Suprapubic skin (tissue), 4 donors: Measurements from ENCODE around the gene CYP2A6. TPM values are rescaled to one million over a fixed set of nuclear protein-coding genes. Genes with fewer than 3 reads are reported as not detected.
A peak's percentile ranks its signal among the peaks of the same experiment; 100 is the strongest.

Experiments
- DNase-seq, 2 donors: peaks; one replicate each; pipeline ENCODE4 v3.0.0-alpha.2; 2019; ENCODE audit warnings: low spot score in 2 of 2
- H3K27ac ChIP-seq: fragments of 200-600 bp; sonication (generic); one replicate; pipeline ENCODE4 v1.5.1; 2019
- H3K27me3 ChIP-seq: fragments of 200-600 bp; sonication (generic); one replicate; pipeline ENCODE4 v1.5.1; 2019
- H3K36me3 ChIP-seq: fragments of 200-600 bp; sonication (generic); one replicate; pipeline ENCODE4 v1.5.1; 2019
- H3K4me1 ChIP-seq: fragments of 200-600 bp; sonication (generic); one replicate; pipeline ENCODE4 v1.5.1; 2019
- H3K4me3 ChIP-seq: fragments of 200-600 bp; sonication (generic); one replicate; pipeline ENCODE4 v1.5.1; 2019; ENCODE audit warnings: mild to moderate bottlenecking
- H3K9me3 ChIP-seq: fragments of 200-600 bp; sonication (generic); one replicate; pipeline ENCODE4 v1.5.1; 2019
- EP300 ChIP-seq: sonication (generic); formaldehyde crosslinking; IDR thresholded peaks from one replicate; pipeline ENCODE4 v1.6.1; 2017; ENCODE audit warnings: antibody characterized with exemption
- POLR2A ChIP-seq, 2 donors: fragments of 450-650 bp; IDR thresholded peaks; one replicate each; pipeline ENCODE4 v1.6.1; 2017; ENCODE audit warnings: antibody characterized with exemption in 2 of 2, mild to moderate bottlenecking in 2 of 2, moderate library complexity in 2 of 2
- POLR2AphosphoS5 ChIP-seq, 3 donors: sonication (generic); formaldehyde crosslinking; IDR thresholded peaks; one replicate each; pipeline ENCODE4 v1.6.1; 2017; ENCODE audit warnings: antibody characterized with exemption in 3 of 3
- WGBS: methylation state at CpG from one replicate; pipeline ENCODE4 v1.1.5; 2018; 5-methylcytosine and 5-hydroxymethylcytosine counted together
- total RNA-seq, 4 donors: library from RNA; depleted of rRNA; stranded (reverse); fragments of >200 nt; gene quantifications; one replicate each; pipeline ENCODE4 v1.1.0, GENCODE V29; 2016
- TF ChIP-seq, protein P1 (sequence below), 2 donors: fragments of 200-600 bp in 1 of 2; fragments of 450-650 bp in 1 of 2; sonication (generic) in 1 of 2; IDR thresholded peaks; one replicate each; pipeline ENCODE4 v1.5.1; 2016 to 2019; ENCODE audit warnings: antibody characterized with exemption in 2 of 2, mild to moderate bottlenecking in 1 of 2, moderate library complexity in 1 of 2

CYP2A6 gene
- total RNA-seq, 4 donors from 2014 or later = not detected

DNA sequence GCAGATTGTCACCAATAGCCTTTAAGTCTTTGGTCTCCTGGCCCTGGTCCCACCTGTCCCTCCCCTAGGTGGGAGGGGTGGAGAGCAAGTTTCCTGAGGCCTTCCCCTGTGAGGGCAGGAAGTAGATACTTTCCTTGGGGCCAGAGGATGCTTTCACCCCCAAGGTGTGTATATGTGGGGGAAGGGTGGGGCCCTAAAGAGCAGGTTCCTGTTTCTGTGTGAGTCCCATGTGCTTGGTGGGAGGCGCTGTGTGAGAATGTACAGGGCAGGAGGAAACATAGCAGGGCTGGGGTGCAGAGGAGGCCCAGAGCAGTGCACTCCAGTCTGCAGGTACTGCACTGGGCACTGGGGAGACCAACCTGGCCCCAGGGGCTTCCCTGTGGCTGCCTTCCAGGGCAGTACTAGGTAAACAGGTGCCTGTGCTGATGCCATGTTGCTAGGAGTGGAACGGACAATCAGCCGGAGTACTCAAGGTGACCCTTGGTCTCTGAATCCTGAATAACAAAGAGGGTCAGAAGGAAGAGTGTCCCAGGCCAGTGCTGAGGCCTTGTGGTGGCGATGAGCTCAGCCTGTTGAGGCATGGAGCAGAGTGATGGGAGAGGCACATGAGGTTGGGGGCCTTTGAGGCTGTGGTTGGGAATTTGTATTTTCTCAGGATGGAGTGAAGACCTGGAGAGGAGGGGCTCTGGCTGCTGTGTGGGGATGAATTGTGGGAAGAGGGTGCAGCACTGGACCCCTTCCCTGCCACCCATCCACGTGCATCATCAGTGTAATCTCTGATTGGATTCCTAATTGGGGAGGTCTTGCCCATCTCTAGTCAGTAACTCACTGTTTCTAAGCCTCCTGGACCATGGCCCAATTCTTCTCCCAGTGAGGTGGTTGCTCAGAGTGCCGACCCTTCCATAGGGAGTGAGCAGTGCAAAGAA is 46.1 kb downstream of the CYP2A6 start:
- Histone ChIP-seq H3K9me3 (no peaks in the 10 kb centered on the region), H3K4me3 (peak overlapping the region; percentile 25), H3K27ac (peak overlapping the region; percentile 79), H3K36me3 (peaks cover 27% of the 10 kb centered on the region), H3K4me1 (peaks cover 88% of the 10 kb centered on the region), H3K27me3 (no peaks in the 10 kb centered on the region)
- WGBS = 61% methylated on average over 6 of the region's 6 CpGs
- no peak for DNase-seq
- no peak for TF ChIP-seq POLR2AphosphoS5 (IDR thresholded peaks at IDR 0.05)
- TF ChIP-seq EP300 = no peak
- TF ChIP-seq, protein P1, sequence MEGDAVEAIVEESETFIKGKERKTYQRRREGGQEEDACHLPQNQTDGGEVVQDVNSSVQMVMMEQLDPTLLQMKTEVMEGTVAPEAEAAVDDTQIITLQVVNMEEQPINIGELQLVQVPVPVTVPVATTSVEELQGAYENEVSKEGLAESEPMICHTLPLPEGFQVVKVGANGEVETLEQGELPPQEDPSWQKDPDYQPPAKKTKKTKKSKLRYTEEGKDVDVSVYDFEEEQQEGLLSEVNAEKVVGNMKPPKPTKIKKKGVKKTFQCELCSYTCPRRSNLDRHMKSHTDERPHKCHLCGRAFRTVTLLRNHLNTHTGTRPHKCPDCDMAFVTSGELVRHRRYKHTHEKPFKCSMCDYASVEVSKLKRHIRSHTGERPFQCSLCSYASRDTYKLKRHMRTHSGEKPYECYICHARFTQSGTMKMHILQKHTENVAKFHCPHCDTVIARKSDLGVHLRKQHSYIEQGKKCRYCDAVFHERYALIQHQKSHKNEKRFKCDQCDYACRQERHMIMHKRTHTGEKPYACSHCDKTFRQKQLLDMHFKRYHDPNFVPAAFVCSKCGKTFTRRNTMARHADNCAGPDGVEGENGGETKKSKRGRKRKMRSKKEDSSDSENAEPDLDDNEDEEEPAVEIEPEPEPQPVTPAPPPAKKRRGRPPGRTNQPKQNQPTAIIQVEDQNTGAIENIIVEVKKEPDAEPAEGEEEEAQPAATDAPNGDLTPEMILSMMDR (IDR thresholded peaks at IDR 0.05) = no peak
- no peak for TF ChIP-seq POLR2A (IDR thresholded peaks at IDR 0.05)

DNA sequence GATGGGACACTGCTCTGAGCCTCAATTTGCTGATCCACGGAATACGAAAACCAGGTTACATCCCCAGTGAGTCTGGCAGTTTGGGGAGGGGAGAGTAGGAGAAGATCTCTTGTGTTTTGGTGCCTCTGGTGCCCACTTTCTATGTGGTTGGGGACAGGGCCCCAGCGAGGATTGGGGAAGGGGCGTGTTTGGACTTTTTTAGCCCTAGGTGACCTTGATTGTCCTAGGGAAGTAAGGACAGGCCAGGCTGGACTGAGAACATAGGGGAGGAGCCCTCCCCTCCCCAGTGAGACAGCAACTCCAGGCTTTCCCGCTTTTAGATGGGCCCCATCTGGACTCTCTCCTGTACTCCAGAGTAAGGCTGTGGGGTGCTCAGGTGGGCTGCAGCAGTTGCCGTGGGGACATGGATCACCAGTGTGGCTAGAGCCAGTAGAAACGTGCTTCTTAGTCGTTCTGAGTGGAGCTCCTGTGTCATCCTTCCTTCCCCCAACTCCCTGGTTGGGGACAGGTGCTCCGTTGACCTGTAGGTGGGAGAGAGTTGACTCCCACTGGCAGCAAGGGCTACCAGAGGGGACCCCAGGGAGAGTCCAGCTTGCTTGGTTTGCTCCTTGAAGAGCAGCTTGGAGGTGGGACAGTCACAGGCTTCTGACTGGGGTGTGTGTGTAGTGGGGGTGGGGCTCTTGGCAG is 46.9 kb downstream of the CYP2A6 start:
- H3K4me3 ChIP-seq = peak overlapping the region; percentile 25
- 47% methylated on average over 4 of the region's 9 CpGs for WGBS
- H3K36me3 ChIP-seq = peaks cover 18% of the 10 kb centered on the region
- no peaks in the 10 kb centered on the region for H3K9me3 ChIP-seq
- peak overlapping the region; percentile 79 for H3K27ac ChIP-seq
- H3K27me3 ChIP-seq = no peaks in the 10 kb centered on the region
- TF ChIP-seq POLR2A (IDR thresholded peaks at IDR 0.05) (no peak), POLR2AphosphoS5 (IDR thresholded peaks at IDR 0.05) (no peak), EP300 (no peak)
- no peak for DNase-seq
- peaks cover 81% of the 10 kb centered on the region for H3K4me1 ChIP-seq

DNA sequence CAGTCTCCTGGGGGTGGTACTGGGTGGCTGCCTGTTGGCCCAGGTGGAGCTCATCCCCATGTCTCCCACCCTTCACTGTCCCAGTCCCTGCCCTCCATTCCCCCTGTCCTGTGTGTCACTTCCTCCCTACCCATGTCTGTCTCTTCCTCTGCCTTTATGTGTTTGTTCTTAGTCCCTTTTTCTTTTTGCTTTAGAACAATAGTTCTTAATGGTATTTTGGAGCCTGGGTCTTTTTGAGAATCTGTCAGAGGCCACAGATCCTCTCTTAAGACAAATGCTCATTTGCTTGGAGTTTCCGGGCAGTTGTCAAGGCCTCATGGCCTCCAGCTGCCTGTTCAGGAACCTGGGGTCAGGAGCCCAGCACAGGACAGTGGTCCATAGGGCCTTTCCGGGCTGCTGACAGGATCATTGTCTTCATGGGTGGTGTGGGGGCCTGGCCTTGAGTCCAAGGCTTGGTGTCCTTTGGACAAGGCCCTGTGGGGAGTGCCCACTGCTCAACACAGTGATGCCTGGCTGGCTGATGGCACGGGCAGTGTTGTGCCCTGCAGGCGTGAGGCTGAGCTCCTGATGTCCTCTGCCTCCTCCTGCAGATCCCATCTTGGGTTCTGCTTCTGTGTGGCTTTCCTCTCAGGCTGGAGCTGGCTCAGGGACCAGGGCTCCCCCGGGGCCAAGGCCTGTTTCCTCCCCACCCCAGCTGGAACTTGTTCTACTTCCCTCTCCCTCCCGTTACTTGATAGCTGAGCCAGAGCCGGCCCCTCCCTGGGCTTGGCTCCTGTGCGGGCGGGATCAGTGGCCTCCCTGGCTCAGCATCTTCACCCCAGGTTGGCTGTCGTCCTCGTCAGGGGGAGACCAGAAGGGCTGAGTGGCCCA is 47.7 kb downstream of the CYP2A6 start:
- peak in 1 of 2 donors; percentile 85 for DNase-seq
- peaks cover 84% of the 10 kb centered on the region for H3K4me1 ChIP-seq
- 14% methylated on average over 9 of the region's 11 CpGs for WGBS

DNA sequence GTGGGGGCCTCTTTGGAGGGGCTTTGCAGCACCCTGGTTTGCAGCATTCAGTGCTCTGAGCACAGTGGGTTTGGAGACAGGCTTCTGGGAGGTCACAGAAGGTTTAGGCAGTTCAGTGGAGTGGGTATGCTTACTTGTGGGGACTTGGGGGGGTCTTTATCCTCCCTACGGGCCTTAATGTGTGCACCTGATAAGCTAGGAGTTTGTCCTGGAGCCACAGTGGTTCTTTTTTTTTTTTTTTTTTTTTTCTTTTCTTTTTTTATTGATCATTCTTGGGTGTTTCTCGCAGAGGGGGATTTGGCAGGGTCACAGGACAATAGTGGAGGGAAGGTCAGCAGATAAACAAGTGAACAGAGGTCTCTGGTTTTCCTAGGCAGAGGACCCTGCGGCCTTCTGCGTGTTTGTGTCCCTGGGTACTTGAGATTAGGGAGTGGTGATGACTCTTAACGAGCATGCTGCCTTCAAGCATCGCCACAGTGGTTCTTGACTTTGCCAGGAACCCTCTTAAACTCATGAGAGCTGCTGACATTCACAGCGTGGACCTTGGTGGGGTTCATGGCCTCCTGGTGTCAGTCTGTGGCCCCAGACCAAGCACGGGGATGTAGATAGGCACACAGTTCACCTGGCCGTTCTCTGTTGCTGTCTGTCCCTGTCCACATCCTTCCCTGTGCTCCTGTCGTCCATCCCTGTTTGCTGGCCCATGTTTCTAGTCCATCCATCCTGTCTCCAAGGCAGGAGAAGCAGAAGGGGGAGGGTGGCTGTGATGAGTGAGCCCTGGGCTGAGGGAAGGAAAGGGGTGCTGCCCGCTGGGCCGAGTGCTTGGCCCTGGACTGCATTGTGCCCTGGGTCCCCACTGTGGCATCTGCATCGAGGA is 48.6 kb downstream of the CYP2A6 start:
- DNase-seq = no peak
- Histone ChIP-seq H3K27me3 (no peaks in the 10 kb centered on the region), H3K27ac (peak overlapping the region; percentile 79), H3K36me3 (peaks cover 8% of the 10 kb centered on the region), H3K9me3 (no peaks in the 10 kb centered on the region), H3K4me1 (peaks cover 78% of the 10 kb centered on the region), H3K4me3 (peak overlapping the region; percentile 97)
- WGBS = 50% methylated on average over 13 of the region's 13 CpGs
- TF ChIP-seq POLR2AphosphoS5 (IDR thresholded peaks at IDR 0.05) (no peak), POLR2A (IDR thresholded peaks at IDR 0.05) (no peak), EP300 (no peak)
- TF ChIP-seq, protein P1 (IDR thresholded peaks at IDR 0.05) = no peak

More for the DNA sequence above, 47.7 kb downstream of the CYP2A6 start:
- Histone ChIP-seq H3K36me3 (peaks cover 11% of the 10 kb centered on the region), H3K27me3 (no peaks in the 10 kb centered on the region), H3K9me3 (no peaks in the 10 kb centered on the region), H3K4me3 (peak overlapping the region; percentile 25), H3K27ac (peak overlapping the region; percentile 79)
- TF ChIP-seq POLR2A (IDR thresholded peaks at IDR 0.05) (no peak), EP300 (no peak), POLR2AphosphoS5 (IDR thresholded peaks at IDR 0.05) (no peak)
- TF ChIP-seq, protein P1 (IDR thresholded peaks at IDR 0.05) = no peak
